HCT116 (cell line): ENCODE data around the gene CA4. TPM values are rescaled to one million over a fixed set of nuclear protein-coding genes. Genes with fewer than 3 reads are reported as not detected.

Source experiments
- ATAC-seq: fragments of 200-7000 bp; cut with Tn5 transposase; 2 replicates; pipeline ENCODE4 v1.9.1; 2020; ENCODE audit warnings: mild to moderate bottlenecking, moderate library complexity
- BruUV-seq: library from RNA; stranded (reverse); fragments of 400-500 nt; replicated peaks from 2 replicates; lab custom pipeline; 2021; lab: Mats Ljungman, UMichigan
- CTCF ChIA-PET: fragments of 300-600 bp; sonication (Branson Sonifier 250); formaldehyde crosslinking; loops from one replicate; lab custom pipeline; 2021; ENCODE audit warnings: antibody characterized with exemption; lab: Charles Lee
- POLR2A ChIA-PET: fragments of 300-600, 350-600 bp; sonication (Branson Sonifier 250); formaldehyde crosslinking; loops from one replicate; lab custom pipeline; 2021; ENCODE audit warnings: antibody characterized with exemption; lab: Charles Lee
- RAD21 ChIA-PET, 2 experiments: fragments of 300-600 bp; sonication (Branson Sonifier 250); formaldehyde crosslinking; loops; one replicate each; lab custom pipeline; 2023; ENCODE audit warnings: low total read pairs in 2 of 2; ENCODE audit not compliant: uncharacterized antibody in 2 of 2, unreplicated experiment in 2 of 2, low non-redundant PET in 1 of 2; lab: Charles Lee
- DNase-seq: peaks from one replicate; pipeline ENCODE4 v3.0.0-alpha.2; 2010; ENCODE audit warnings: low read depth, low spot score
- H2AFZ ChIP-seq: fragments of 200-600 bp; shearing (Covaris generic), sonication (generic); 2 replicates; pipeline ENCODE4 v1.6.1; 2017; ENCODE audit warnings: low read depth, mixed run types, mixed read lengths, antibody characterized with exemption, low read length; ENCODE audit not compliant: poor library complexity, severe bottlenecking
- H3K27ac ChIP-seq: 2 replicates; pipeline ENCODE4 v1.5.1; 2012; ENCODE audit warnings: low read depth, low read length
- H3K27me3 ChIP-seq: fragments of 200-600 bp; sonication (generic); 2 replicates; pipeline ENCODE4 v1.6.1; 2016; ENCODE audit warnings: mixed run types, low read length, mixed read lengths; ENCODE audit not compliant: insufficient read depth
- H3K36me3 ChIP-seq, 2 experiments: fragments of 200-500 bp in 1 of 2; fragments of 200-600 bp in 1 of 2; sonication (Bioruptor generic) in 1 of 2; sonication (generic) in 1 of 2; 2 replicates each; pipeline versions ENCODE4 v1.5.1 to v1.6.1; 2014 to 2016; ENCODE audit warnings: low read length in 2 of 2, inconsistent platforms in 1 of 2, mixed read lengths in 1 of 2, mixed run types in 1 of 2; ENCODE audit not compliant: insufficient read depth in 2 of 2, control insufficient read depth in 1 of 2
- H3K4me1 ChIP-seq, 2 experiments: fragments of 200-600 bp in 1 of 2; sonication (generic) in 1 of 2; 2 replicates each; pipeline versions ENCODE4 v1.5.1 to v1.6.1; 2012 to 2017; ENCODE audit warnings: low read length in 2 of 2, inconsistent platforms in 1 of 2, mild to moderate bottlenecking in 1 of 2, mixed read lengths in 1 of 2, mixed run types in 1 of 2, moderate library complexity in 1 of 2; ENCODE audit not compliant: insufficient read depth in 2 of 2, control insufficient read depth in 1 of 2
- H3K4me2 ChIP-seq: fragments of 200-600 bp; sonication (generic); 2 replicates; pipeline ENCODE4 v1.6.1; 2017; ENCODE audit warnings: mixed run types, low read length, mixed read lengths
- H3K4me3 ChIP-seq, 2 experiments: fragments of 200-600 bp in 1 of 2; sonication (generic) in 1 of 2; replicated peaks in 1 of 2; 2 replicates each; pipeline ENCODE4 v1.5.1; 2011 to 2016; ENCODE audit warnings: low read length in 2 of 2, control low read depth in 1 of 2, low read depth in 1 of 2, mild to moderate bottlenecking in 1 of 2, mixed read lengths in 1 of 2, mixed run types in 1 of 2
- H3K79me2 ChIP-seq: fragments of 200-600 bp; sonication (generic); 2 replicates; pipeline ENCODE4 v1.6.1; 2017; ENCODE audit warnings: mild to moderate bottlenecking, mixed run types, low read length, moderate library complexity, mixed read lengths; ENCODE audit not compliant: insufficient read depth
- H3K9ac ChIP-seq: fragments of 200-600 bp; sonication (generic); 2 replicates; pipeline ENCODE4 v1.6.1; 2016; ENCODE audit warnings: low read length, mixed read lengths
- H3K9me2 ChIP-seq: fragments of 200-600 bp; sonication (generic), shearing (Covaris generic); 2 replicates; pipeline ENCODE4 v1.6.1; 2017; ENCODE audit warnings: mixed run types, mild to moderate bottlenecking, moderate library complexity; ENCODE audit not compliant: insufficient read depth
- H3K9me3 ChIP-seq, 2 experiments: fragments of 200-500 bp in 1 of 2; fragments of 200-600 bp in 1 of 2; sonication (Bioruptor generic) in 1 of 2; sonication (generic) in 1 of 2; 2 replicates each; pipeline ENCODE4 v1.6.1; 2014 to 2017; ENCODE audit warnings: low read length in 2 of 2, mixed read lengths in 2 of 2, inconsistent platforms in 1 of 2, low read depth in 1 of 2, mild to moderate bottlenecking in 1 of 2, mixed run types in 1 of 2, moderate library complexity in 1 of 2; ENCODE audit not compliant: control insufficient read depth in 1 of 2, insufficient read depth in 1 of 2
- H4K20me1 ChIP-seq: fragments of 200-600 bp; sonication (generic), shearing (Covaris generic); 2 replicates; pipeline ENCODE4 v1.6.1; 2017; ENCODE audit warnings: mixed run types, mild to moderate bottlenecking, moderate library complexity; ENCODE audit not compliant: insufficient read depth
- CBX3 ChIP-seq: IDR thresholded peaks from 2 replicates; pipeline ENCODE4 v1.6.1; 2012; ENCODE audit warnings: low read depth
- CEBPB ChIP-seq: IDR thresholded peaks from 2 replicates; pipeline ENCODE4 v1.6.1; 2012; ENCODE audit warnings: low read depth
- CTCF ChIP-seq, 3 experiments: fragments of 200-600 bp in 1 of 3; sonication (generic) in 1 of 3; IDR thresholded peaks in 2 of 3; conservative IDR thresholded peaks in 1 of 3; 2 replicates each; pipeline ENCODE4 v1.5.1; 2012 to 2017; ENCODE audit warnings: low read depth in 2 of 3, low read length in 2 of 3, antibody characterized with exemption in 1 of 3, borderline replicate concordance in 1 of 3, control low read depth in 1 of 3, mild to moderate bottlenecking in 1 of 3, mixed read lengths in 1 of 3, mixed run types in 1 of 3, moderate library complexity in 1 of 3; ENCODE audit not compliant: insufficient read depth in 1 of 3
- EGR1 ChIP-seq: IDR thresholded peaks from 2 replicates; pipeline ENCODE4 v1.6.1; 2012; ENCODE audit warnings: low read depth
- EZH2phosphoT487 ChIP-seq: fragments of 200-600 bp; IDR thresholded peaks from 2 replicates; pipeline ENCODE4 v1.6.1; 2018; ENCODE audit warnings: antibody characterized with exemption, borderline replicate concordance
- FOSL1 ChIP-seq: IDR thresholded peaks from 2 replicates; pipeline ENCODE4 v1.6.1; 2012; ENCODE audit warnings: low read depth
- POLR2A ChIP-seq: IDR thresholded peaks from 2 replicates; pipeline ENCODE4 v1.7.0; 2011; ENCODE audit warnings: borderline replicate concordance; ENCODE audit not compliant: insufficient read depth, insufficient read length; ENCODE audit errors: extremely low read depth
- REST ChIP-seq: IDR thresholded peaks from 2 replicates; pipeline ENCODE4 v1.6.1; 2012; ENCODE audit warnings: low read depth
- SIN3A ChIP-seq: IDR thresholded peaks from 2 replicates; pipeline ENCODE4 v1.6.1; 2012; ENCODE audit warnings: low read depth
- SP1 ChIP-seq: IDR thresholded peaks from 2 replicates; pipeline ENCODE4 v1.6.1; 2012; ENCODE audit warnings: low read depth
- SRF ChIP-seq: IDR thresholded peaks from 2 replicates; pipeline ENCODE4 v1.6.1; 2012; ENCODE audit warnings: low read depth
- YY1 ChIP-seq: IDR thresholded peaks from 2 replicates; pipeline ENCODE4 v1.6.1; 2011; ENCODE audit warnings: low read length, low read depth, moderate library complexity, mild to moderate bottlenecking; ENCODE audit not compliant: insufficient replicate concordance; ENCODE audit errors: extremely low read depth
- ZBTB33 ChIP-seq: IDR thresholded peaks from 2 replicates; pipeline ENCODE4 v1.6.1; 2011; ENCODE audit warnings: mild to moderate bottlenecking, low read length, moderate library complexity; ENCODE audit not compliant: insufficient replicate concordance; ENCODE audit errors: extremely low read depth
- intact Hi-C: fragments of 100-400 bp; cut with micrococcal nuclease; formaldehyde crosslinking; loops from 2 replicates; pipeline ENCODE4 v1.10.0; 2022
- total RNA-seq: library from RNA; stranded (reverse); gene quantifications from one replicate; pipeline ENCODE4 v1.2.1, GENCODE V29; 2021; ENCODE audit not compliant: unreplicated experiment

Gene CA4
- total RNA-seq, 1 experiment from 2014 or later, result 0.20 TPM

- Histone ChIP-seq H2AFZ (peak overlapping the region; percentile 97), H3K4me1 (peaks cover 18 to 26% of the 10 kb centered on the region in 2 experiments), H3K9me3 (no peaks in the 10 kb centered on the region), H4K20me1 (no peaks in the 10 kb centered on the region), H3K27ac (no peak overlapping the region), H3K9ac (peak overlapping the region; percentile 39; the same call in 1 of the 2 replicates)
- POLR2A ChIA-PET, result no interaction called here
- ATAC-seq, result peak; percentile 4
- intact Hi-C loops, result loop anchor here (10.0 kb wide), 2 partner anchors 463 to 493 kb away; partner anchors contain the start of gene PPM1D
- CTCF ChIA-PET, result interaction anchor here (0.5 to 2.2 kb wide), 11 partner anchors 8 to 497 kb away, joined by 3 to 13 read pairs (median 4); partner anchors contain the start of gene USP32
- DNase-seq, result no peak
- TF ChIP-seq CTCF (IDR thresholded peaks at IDR 0.05 in 2 of 3, conservative IDR thresholded peaks at IDR 0.05 in 1 of 3; ENCODE audit: borderline replicate concordance in 1 of 3, insufficient read depth in 1 of 3, low read depth in 2 of 3, low read length in 2 of 3), result no peak
- TF ChIP-seq SRF, result no peak
- no peak for TF ChIP-seq YY1
- no peak for TF ChIP-seq SIN3A
- no peak for TF ChIP-seq ZBTB33
- no peak for TF ChIP-seq SP1
- no peak for TF ChIP-seq CBX3
- no peak for TF ChIP-seq REST
- TF ChIP-seq POLR2A, result no peak
- TF ChIP-seq CEBPB, result no peak
- TF ChIP-seq EZH2phosphoT487, result no peak
- TF ChIP-seq EGR1, result no peak
- no peak for TF ChIP-seq FOSL1
- TF ChIP-seq, all 23 proteins: peak for 0
- Histone ChIP-seq H3K9me2 (no peaks in the 10 kb centered on the region), H3K36me3 (no peaks in the 10 kb centered on the region), H3K27me3 (no peaks in the 10 kb centered on the region), H3K79me2 (no peaks in the 10 kb centered on the region), H3K4me3 (peak overlapping the region in 1 of 2 experiments; percentile 26; a peak in 1 of 4 replicates), H3K4me2 (peak overlapping the region; percentile 63)
- RAD21 ChIA-PET, result interaction anchor here in 1 of 2 experiments (0.5 to 0.7 kb wide), 2 partner anchors 9 to 172 kb away, joined by 3 to 4 read pairs; partner anchors contain the start of gene CA4
- no TSS peak for BruUV-seq
These were observed 8.4 kb upstream of the CA4 start for GRCh38 chr17:60141111-60142018.
